Activated T-cell treated with anti-CD3 and anti-CD28 coated beads, Interleukin-2, amount 50 U/mL, for 24 hours (primary cell): ENCODE data around the gene MEIS2.

Experiments
- DNase-seq: peaks from one replicate; pipeline ENCODE4 v3.0.0-alpha.2; 2020
- H3K27ac Mint-ChIP-seq: 2 replicates; pipeline ENCODE4 v1.8.0; 2020; ENCODE audit warnings: mild to moderate bottlenecking, mixed read lengths
- H3K27me3 Mint-ChIP-seq: 2 replicates; pipeline ENCODE4 v1.8.0; 2020; ENCODE audit warnings: mixed read lengths
- H3K36me3 Mint-ChIP-seq: 2 replicates; pipeline ENCODE4 v1.8.0; 2020; ENCODE audit warnings: low read depth, mixed read lengths
- H3K4me1 Mint-ChIP-seq: 2 replicates; pipeline ENCODE4 v1.8.0; 2020; ENCODE audit warnings: low read depth, mixed read lengths
- H3K4me3 Mint-ChIP-seq: 2 replicates; pipeline ENCODE4 v1.8.0; 2020; ENCODE audit warnings: mild to moderate bottlenecking, moderate library complexity, mixed read lengths
- H3K9me3 Mint-ChIP-seq: 2 replicates; pipeline ENCODE4 v1.8.0; 2020; ENCODE audit warnings: mixed read lengths

The MEIS2 gene

DNA sequence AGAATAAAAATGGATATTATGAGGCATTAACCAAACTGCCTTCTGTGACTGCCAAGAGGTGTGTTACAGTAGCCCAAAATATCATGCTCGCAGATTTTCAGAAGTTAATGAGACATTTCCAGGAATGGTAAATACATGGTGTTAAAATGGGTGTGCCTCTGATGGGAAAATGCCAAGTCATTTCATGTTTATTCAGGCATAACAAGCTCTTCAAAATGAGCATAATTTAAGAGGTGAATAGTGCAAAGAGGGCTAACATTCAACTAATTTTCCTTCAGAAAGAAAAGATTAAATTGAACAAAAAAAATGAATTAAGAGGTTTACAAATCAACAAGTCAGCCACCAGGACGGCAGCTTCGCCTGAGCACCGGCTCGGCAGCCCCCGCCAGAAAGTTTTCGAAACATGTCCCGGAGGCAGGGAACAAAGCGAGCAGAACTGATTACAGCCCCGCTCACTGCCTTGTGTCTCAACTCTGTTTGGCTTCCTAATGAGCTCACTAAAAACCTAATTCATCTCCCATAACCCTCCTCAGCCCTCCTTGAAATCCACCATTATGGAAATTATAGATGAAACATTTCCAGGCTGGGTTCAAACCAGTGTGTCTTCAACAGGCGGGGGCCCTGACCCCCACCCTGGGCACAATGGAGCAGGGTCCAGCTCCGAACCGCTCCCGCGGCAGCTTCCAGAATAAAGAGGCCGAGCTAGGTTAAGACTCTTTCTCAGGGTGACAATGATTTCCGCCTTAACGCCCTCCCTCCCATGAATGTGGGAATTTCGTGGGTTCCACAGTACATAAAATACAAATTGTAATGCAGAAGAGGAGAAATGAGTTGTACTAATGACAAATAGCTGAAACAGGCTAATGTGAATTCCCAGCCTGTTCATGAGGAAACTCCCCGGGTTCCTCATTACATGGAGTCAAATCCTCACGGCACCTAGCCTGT is 43.9 kb downstream of the MEIS2 start:
- Mint-ChIP-seq H3K9me3 (no peaks in the 10 kb centered on the region), H3K4me1 (no peaks in the 10 kb centered on the region), H3K27ac (no peak overlapping the region), H3K27me3 (no peaks in the 10 kb centered on the region), H3K4me3 (no peak overlapping the region), H3K36me3 (no peaks in the 10 kb centered on the region)
- no peak for DNase-seq

DNA sequence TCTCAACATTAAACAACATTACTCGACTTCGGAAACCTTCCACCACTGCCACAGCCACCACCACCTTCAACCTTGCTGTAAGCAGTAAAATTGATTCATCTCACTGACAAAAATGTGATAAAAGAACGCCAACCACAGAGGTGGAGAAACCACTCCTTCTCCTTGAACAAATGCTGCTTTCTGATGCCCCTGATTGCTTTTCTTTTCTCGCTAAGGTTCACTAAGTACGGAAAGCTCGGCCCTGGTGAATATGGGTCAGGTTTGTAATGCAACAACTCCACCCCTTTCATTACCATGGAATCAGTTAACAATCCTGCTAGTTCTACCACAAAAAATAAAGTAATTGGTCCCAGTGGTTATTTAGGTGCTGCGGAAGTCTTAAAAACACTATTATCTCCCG is 44.9 kb downstream of the MEIS2 start:
- Mint-ChIP-seq H3K27me3 (no peaks in the 10 kb centered on the region), H3K4me1 (no peaks in the 10 kb centered on the region), H3K27ac (no peak overlapping the region), H3K9me3 (no peaks in the 10 kb centered on the region), H3K36me3 (no peaks in the 10 kb centered on the region), H3K4me3 (no peak overlapping the region)
- no peak for DNase-seq

DNA sequence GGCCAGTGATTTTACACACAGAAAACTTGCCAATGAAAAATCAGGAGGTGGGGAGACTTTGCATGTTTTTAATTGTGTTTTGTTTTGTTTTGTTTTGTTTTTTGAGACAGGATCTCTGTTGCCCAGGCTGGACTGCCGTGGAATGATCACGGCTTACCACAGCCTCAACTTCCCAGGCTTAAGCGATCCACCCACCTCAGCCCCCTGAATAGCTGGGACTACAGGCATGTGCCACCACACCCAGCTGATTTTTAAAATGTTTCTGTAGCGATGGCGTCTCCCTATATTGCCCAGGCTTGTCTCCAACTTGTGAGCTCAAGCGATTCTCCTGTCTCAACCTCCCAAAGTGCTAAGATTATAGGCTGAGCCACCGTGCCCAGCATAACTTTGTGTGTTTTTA is 46.0 kb downstream of the MEIS2 start:
- no peaks in the 10 kb centered on the region for H3K36me3 Mint-ChIP-seq
- no peaks in the 10 kb centered on the region for H3K4me1 Mint-ChIP-seq
- no peaks in the 10 kb centered on the region for H3K9me3 Mint-ChIP-seq
- DNase-seq: no peak
- no peak overlapping the region for H3K4me3 Mint-ChIP-seq
- no peaks in the 10 kb centered on the region for H3K27me3 Mint-ChIP-seq
- no peak overlapping the region for H3K27ac Mint-ChIP-seq

DNA sequence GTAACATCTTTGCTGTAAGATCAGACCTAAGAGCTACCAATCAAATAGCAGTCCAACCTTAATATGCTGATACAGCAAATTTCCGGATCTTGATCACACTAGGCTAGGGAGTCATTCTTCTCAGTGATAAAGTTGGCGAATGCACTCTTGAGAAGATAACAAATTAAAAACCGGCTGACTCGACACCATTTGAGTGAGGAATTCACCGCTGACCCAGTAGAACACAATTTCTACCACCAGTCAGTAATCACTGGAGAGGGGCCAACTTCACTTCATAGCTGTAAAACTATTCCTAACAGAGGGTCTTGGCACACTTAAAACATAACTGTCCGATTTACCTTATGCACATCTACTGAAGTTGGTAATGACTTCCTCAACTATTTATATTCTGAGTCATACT is 47.2 kb downstream of the MEIS2 start:
- Mint-ChIP-seq H3K36me3 (no peaks in the 10 kb centered on the region), H3K27me3 (no peaks in the 10 kb centered on the region), H3K9me3 (no peaks in the 10 kb centered on the region), H3K4me1 (no peaks in the 10 kb centered on the region), H3K27ac (no peak overlapping the region), H3K4me3 (no peak overlapping the region)
- DNase-seq: no peak

DNA sequence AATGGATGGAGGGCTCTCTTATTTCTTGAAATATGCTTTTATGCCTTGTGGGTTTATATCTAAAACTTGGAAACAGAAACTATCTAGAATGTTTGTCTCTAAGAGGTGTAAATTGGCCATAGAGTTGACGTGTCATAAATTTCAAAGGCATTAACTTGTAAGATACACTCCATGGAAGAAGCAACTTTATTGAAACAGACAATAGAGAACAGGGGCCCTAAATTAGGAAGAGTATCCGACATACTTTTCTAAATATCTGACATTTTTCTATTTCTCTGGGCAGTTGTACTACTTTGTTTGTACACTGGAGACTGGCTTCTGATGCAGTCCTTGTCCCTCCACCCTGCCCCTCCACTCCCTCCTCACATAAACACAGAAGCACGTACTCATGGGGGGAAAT is 50.0 kb downstream of the MEIS2 start:
- no peaks in the 10 kb centered on the region for H3K4me1 Mint-ChIP-seq
- H3K27ac Mint-ChIP-seq: no peak overlapping the region
- no peaks in the 10 kb centered on the region for H3K9me3 Mint-ChIP-seq
- H3K36me3 Mint-ChIP-seq: no peaks in the 10 kb centered on the region
- no peak overlapping the region for H3K4me3 Mint-ChIP-seq
- no peak for DNase-seq
- H3K27me3 Mint-ChIP-seq: peaks cover 7% of the 10 kb centered on the region

DNA sequence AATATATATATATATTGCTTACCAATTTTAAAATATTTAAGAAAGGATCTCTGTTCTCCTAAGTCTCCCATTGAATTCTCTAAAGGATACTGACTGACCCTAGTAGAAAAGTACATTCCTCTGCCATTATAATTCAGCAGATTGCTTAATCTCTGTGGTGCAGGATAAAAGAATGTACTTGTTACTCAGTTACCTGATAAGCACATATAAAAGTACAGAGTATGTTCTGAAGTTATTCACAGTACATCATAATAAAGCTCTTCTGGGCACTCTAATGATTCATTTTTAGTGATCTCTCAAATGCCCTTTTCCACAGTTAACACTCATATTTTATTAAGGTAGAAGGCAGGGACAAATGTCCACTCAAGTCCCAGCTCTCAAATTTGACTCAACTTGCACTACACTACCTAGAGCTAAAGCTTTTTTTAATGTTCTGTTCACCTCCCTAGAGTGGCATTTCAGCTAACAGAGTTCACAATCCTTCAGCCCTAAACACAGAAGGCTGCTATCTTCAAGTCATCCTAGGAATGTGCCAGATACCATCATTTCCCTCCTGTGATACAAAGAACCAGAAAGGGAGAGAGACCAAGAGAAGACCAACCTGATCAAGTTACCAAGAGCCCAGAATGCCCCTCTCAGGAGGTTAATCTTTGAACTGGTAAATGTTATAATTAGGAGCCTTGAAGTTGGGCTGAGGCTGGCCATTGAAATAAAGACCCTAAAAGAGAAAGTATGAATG is 53.3 kb downstream of the MEIS2 start:
- no peaks in the 10 kb centered on the region for H3K9me3 Mint-ChIP-seq
- DNase-seq: no peak
- no peak overlapping the region for H3K4me3 Mint-ChIP-seq
- no peaks in the 10 kb centered on the region for H3K4me1 Mint-ChIP-seq
- H3K27me3 Mint-ChIP-seq: peaks cover 7% of the 10 kb centered on the region
- H3K27ac Mint-ChIP-seq: no peak overlapping the region
- H3K36me3 Mint-ChIP-seq: no peaks in the 10 kb centered on the region

DNA sequence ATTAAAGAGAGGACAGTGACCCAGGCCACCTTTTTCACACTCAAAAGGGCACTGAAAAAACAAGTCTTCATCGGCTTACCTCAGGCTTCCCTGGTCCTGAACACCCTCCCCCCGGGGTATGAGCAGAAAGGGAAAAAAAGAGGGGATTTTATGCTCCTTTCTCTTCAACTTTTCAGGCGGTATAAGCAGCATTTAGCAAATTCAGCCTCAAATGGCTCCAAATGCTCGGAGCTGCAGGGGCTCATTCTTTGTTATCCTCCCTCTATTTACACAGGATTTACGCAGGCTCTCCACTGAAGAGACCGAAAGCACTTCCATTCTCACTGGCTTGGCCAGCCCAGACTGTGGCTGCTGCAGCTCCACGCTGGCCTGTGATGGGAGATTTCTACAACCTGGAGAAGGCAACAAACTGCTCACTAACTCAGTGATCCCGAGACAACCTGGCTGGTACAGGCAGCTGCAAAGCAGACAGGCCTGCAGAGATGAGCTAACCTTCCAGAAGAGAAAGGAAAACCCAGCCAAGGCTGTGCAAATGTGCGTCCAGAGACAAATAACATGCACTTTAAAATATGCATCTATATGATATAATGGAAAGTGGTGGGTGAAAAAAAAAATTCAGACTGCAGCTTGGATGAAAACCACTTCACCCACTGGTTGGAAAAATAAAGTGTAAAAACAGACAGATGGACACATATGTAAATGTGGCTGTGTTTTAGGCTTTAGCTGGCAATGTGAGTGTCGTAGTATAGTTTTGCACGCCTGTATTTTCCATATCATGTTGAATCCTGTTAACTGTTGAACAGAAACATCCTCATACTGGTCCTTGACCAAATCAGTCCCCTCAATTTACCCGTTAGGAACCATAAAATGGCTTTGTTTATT is 54.2 kb downstream of the MEIS2 start:
- Mint-ChIP-seq H3K36me3 (no peaks in the 10 kb centered on the region), H3K27ac (no peak overlapping the region), H3K4me1 (no peaks in the 10 kb centered on the region), H3K9me3 (no peaks in the 10 kb centered on the region), H3K27me3 (peaks cover 7% of the 10 kb centered on the region), H3K4me3 (no peak overlapping the region)
- DNase-seq: no peak

DNA sequence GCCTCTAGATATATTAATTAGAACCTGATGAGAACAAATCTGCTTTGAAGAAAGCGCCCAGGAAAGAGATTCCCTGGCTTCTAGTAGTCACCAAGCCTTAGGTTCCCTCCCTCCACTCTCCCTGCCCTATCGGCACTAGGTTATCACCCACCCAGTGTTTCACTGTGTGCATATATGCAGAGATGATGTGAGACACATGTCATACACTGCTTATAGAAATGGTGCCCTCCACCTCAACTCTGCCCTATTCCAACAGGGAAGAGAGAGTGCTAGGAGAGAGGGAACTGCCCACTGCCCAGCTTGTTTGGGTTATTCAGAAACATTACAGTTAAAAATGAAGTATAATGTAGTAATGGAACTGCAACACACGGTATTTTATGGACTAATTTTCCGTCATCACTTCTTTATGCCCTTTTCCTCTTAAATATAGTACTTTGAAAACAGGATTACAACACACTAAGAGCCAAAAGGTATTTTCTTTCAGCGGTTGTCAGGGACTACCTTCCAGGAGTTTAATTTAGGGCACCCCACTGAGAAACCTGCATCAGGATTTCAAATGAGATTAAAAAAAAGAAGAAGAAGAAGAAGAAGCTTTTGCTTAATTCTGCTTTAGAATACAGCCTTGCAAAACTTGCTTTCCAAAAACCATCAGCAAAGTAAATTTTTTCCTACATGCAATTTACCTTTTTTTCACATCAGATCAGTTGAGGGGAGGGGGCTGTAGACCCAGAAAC is 55.3 kb downstream of the MEIS2 start:
- Mint-ChIP-seq H3K4me1 (no peaks in the 10 kb centered on the region), H3K4me3 (no peak overlapping the region), H3K9me3 (no peaks in the 10 kb centered on the region), H3K27ac (no peak overlapping the region), H3K27me3 (peaks cover 7% of the 10 kb centered on the region), H3K36me3 (no peaks in the 10 kb centered on the region)
- no peak for DNase-seq

DNA sequence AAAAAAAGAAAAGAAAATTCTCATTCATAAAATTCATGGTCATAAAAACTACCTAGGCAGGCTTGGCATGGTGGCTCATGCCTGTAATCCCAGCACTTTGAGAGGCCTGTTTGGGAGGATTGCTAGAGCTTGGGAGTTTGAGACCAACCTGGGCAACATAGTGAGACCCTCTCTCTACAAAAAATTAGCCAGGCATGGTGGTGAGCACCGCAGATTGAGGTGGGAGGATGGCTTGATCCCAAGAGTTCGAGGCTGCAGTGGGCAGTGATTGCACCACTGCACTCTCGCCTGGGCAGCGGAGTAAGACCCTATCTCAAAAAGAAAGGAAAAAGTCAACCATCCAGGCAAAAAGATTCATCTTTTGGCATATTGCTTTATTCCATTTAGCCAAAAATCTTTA is 58.5 kb downstream of the MEIS2 start:
- Mint-ChIP-seq H3K36me3 (no peaks in the 10 kb centered on the region), H3K27me3 (peaks cover 10% of the 10 kb centered on the region), H3K4me1 (no peaks in the 10 kb centered on the region), H3K9me3 (no peaks in the 10 kb centered on the region), H3K27ac (no peak overlapping the region), H3K4me3 (no peak overlapping the region)
- no peak for DNase-seq

DNA sequence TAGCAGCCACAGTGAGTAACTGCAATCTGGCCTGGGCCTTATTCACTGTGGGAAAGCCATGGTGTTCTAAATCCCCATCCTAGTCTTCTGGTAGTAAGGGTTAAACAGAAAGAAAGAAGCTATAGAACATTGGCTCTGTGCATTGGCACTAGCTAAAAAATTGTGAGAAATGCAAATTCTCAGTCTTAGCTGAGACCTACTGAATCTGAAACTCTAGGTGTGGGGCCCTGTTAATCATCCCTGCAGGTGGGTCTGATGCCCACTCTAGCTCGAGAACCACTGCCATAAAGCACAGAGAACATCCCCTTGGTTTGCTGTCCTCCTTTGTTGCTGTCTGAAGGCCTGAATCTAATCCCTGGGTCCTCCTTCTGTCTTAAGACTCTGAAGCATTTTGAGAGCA is 59.3 kb downstream of the MEIS2 start:
- Mint-ChIP-seq H3K27me3 (peaks cover 5% of the 10 kb centered on the region), H3K9me3 (no peaks in the 10 kb centered on the region), H3K27ac (no peak overlapping the region), H3K4me3 (no peak overlapping the region), H3K4me1 (no peaks in the 10 kb centered on the region), H3K36me3 (no peaks in the 10 kb centered on the region)
- no peak for DNase-seq

DNA sequence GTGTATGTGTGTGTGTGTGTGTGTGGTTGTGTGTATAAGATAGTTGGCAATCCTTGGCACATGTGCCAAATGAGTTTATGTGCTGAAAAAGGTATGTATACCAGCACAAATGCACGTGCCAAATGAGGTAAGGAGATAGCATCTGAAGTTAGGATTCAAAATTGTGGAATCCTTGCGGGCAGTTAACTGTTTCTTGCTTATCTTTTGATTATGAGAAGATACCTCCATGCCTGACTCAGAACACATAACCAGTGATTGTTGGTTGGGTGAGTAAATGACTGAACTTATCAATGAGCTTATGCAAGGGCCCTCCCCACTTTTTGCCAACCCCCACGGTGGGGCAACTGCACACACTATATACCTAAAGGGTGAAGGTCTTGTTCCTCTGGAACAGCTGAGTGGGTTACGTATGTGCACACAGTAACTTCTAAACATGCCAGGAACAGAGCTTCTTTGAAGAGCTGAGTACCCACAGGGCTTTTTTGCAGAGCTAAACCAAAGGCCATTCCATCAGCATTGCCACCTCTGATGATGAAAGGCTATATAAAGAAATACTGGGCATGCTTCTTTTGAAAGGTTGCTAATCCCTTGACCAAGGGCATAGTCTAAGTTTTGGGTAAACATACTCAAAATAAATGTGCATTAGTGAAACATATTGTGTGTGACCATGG is 60.1 kb downstream of the MEIS2 start:
- no peak for DNase-seq
- Mint-ChIP-seq H3K36me3 (no peaks in the 10 kb centered on the region), H3K9me3 (no peaks in the 10 kb centered on the region), H3K4me3 (no peak overlapping the region), H3K27ac (no peak overlapping the region), H3K27me3 (peaks cover 3% of the 10 kb centered on the region), H3K4me1 (no peaks in the 10 kb centered on the region)

DNA sequence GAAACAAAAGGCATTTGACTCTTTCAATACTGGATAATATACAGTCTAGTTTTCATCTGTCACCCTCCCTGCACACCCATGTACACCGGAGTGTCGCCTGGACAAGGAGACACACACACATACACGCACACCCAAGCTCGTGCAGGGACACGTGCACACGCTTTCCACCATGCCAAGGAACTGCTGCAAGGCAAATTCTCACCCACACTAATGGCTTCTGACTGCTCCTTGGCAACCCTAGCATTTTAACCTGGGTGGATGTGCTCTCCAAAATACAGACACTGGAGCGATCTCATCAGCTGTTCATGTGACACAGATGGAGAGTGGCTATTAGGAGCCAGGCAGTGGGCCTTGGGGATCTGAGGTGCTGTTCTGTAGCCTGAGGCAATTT is 61.6 kb downstream of the MEIS2 start:
- Mint-ChIP-seq H3K4me3 (no peak overlapping the region), H3K9me3 (no peaks in the 10 kb centered on the region), H3K36me3 (no peaks in the 10 kb centered on the region), H3K27ac (no peak overlapping the region), H3K27me3 (peaks cover 3% of the 10 kb centered on the region), H3K4me1 (no peaks in the 10 kb centered on the region)
- no peak for DNase-seq

DNA sequence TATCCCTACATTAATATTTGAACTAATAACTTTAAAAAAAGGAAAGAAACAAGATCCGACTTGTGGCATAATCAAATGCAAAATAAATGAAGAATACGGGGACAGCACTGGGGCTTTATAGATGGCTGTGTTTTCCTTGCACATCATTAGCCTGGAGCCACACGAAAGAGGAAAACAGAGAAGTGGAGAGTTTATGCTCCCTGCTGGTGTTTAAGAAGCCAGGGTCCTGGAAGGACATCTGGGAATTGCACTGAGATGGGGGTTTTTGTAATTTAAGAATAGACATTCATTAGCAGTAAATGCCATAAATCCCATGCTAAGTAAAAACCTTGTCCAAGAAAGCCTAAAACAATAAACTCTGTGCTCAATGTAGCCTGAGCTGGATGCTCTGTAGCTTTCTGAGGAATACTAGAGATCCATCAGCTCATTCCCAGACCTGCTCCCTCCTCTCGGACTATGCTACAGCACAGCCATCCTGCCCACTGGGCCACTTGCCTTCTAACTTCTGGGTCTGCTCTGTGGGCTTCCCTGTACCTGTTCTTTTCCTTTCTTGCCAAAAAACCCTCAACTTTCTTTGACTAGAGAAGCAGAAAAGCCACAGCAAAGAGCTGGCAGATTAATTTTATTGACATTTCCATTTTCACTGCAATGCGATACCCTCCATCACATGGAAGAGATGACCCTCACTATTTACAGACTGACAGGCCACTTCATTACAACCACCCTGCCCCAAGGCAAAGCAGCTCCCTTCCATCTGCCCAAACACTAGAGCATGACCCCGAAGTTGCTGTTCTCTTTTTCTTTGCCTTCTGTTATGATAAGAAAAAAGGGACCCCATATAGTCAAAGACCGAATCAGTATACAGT is 62.3 kb downstream of the MEIS2 start:
- H3K9me3 Mint-ChIP-seq: no peaks in the 10 kb centered on the region
- H3K36me3 Mint-ChIP-seq: no peaks in the 10 kb centered on the region
- no peak overlapping the region for H3K4me3 Mint-ChIP-seq
- no peak for DNase-seq
- peaks cover 3% of the 10 kb centered on the region for H3K27me3 Mint-ChIP-seq
- no peak overlapping the region for H3K27ac Mint-ChIP-seq
- no peaks in the 10 kb centered on the region for H3K4me1 Mint-ChIP-seq
